ENCODE results near the gene SPATA1. TPM values are rescaled to one million over a fixed set of nuclear protein-coding genes. Genes with fewer than 3 reads are reported as not detected.

SPATA1 gene, protein sequence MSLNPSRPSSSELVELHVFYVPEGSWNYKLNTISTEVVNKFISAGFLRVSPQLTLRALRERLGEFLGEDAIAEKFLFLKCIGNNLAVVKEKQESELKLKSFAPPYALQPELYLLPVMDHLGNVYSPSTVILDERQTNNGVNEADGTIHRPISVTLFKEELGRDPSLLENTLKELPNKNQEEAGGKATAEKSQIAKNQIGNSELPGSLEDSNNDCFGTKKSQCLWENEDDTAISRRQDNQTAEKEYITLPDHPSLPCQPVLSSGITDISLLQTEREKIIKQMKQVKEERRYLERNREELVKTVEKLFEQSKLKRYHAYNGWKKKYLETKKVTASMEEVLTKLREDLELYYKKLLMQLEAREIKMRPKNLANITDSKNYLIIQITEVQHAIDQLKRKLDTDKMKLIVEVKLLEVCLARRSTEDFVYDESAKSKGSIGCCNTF
- total RNA-seq = 1 to 10 TPM in 1 of 4 donors, under 1 TPM in 1, not detected in 2; 0.14 to 1.6 TPM

DNA sequence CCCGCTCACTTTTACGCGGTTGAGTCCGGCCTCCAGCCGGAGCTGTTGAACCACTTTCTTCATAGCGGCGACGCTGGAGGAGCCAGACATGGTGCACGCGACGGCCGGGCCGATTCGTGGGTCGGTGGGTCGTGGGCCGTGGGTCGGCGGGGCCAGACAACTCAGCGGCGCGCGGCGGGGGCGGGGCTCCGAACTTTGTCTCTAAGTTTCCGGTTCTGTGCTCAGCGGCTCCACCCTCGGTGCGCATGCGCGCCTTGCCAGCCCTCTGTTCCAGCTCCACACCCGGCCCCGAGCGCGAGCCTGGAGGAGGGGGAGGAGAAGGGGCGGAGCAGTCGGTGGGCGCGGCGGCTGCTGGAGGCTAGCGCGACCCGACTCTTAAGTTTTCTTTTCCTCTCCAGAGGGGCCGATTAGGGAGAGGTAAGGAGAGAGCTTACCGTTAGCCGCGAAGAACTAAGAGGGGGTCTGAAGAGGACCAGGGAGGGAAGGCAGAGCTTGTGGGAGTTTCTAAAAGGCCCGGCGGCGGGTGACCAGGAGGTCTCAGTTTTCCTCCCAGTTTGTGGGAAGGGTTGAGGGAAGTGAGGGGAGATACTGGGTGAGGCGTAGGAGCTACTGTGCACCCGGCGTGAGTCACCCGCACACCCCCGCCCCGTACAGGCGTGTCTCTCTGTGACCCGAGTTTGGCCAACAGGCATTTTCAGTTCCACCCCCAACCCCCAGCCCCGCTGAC, at the start of gene SPATA1, which contains the start of gene GNG5:
Gene SPATA1 (plus strand): TSS at position 385 of the 727 bp plus-strand sequence. CDS start 9,974 bp downstream, outside the sequence.
Gene GNG5 (minus strand): TSS at position 580 of the 727 bp plus-strand sequence. CDS start 490 bp downstream, at position 90.
- TF ChIP-seq POLR2A (IDR thresholded peaks at IDR 0.05) (peak; percentile 97), POLR2AphosphoS5 (IDR thresholded peaks at IDR 0.05) (peak; percentile 80 to 91 (median 86))
- TF ChIP-seq, protein P1, sequence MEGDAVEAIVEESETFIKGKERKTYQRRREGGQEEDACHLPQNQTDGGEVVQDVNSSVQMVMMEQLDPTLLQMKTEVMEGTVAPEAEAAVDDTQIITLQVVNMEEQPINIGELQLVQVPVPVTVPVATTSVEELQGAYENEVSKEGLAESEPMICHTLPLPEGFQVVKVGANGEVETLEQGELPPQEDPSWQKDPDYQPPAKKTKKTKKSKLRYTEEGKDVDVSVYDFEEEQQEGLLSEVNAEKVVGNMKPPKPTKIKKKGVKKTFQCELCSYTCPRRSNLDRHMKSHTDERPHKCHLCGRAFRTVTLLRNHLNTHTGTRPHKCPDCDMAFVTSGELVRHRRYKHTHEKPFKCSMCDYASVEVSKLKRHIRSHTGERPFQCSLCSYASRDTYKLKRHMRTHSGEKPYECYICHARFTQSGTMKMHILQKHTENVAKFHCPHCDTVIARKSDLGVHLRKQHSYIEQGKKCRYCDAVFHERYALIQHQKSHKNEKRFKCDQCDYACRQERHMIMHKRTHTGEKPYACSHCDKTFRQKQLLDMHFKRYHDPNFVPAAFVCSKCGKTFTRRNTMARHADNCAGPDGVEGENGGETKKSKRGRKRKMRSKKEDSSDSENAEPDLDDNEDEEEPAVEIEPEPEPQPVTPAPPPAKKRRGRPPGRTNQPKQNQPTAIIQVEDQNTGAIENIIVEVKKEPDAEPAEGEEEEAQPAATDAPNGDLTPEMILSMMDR (IDR thresholded peaks at IDR 0.05) = no peak
- 1 to 20% methylated on average over 1 to 56 of the region's 60 CpGs for WGBS, 2 donors (ENCODE audit: low coverage in 1 of 2)
- in situ Hi-C loops (cut with MboI; ENCODE audit: low pct_ligation_motif_present in 1 of 4, low pct_unique_long_range_greater_than_20kb in 1 of 4, low sequenced_read_pairs in 3 of 4) = no loop called here

GRCh38 chr1:84462118-84462517, 44.1 kb upstream of the SPATA1 start:
- DNase-seq = no peak
- H3K36me3 ChIP-seq = no peaks in the 10 kb centered on the region
- 91% methylated on average over 1 of the region's 1 CpG; no CpG with 5 or more reads in 1 of the 2 donors for WGBS, 2 donors (ENCODE audit: low coverage in 1 of 2)
- H3K9me3 ChIP-seq = no peaks in the 10 kb centered on the region
- in situ Hi-C loops (cut with MboI; ENCODE audit: low pct_ligation_motif_present in 1 of 4, low pct_unique_long_range_greater_than_20kb in 1 of 4, low sequenced_read_pairs in 3 of 4) = loop anchor here in 2 of 4 donors (25.0 kb wide), 1 partner anchor 300 kb away; no protein-coding TSS in a partner anchor
- no peak for TF ChIP-seq POLR2AphosphoS5 (IDR thresholded peaks at IDR 0.05)
- no peak for TF ChIP-seq POLR2A (IDR thresholded peaks at IDR 0.05)
- no peak for TF ChIP-seq EP300 (IDR thresholded peaks at IDR 0.05; ENCODE audit: low read depth)
- TF ChIP-seq, protein P1 (IDR thresholded peaks at IDR 0.05) = no peak
- intact Hi-C loops (cut with DNase I; ENCODE audit: low total_unique reads) = no loop called here
- H3K27ac ChIP-seq = no peak overlapping the region
- H3K4me3 ChIP-seq = no peak overlapping the region
- H3K27me3 ChIP-seq = no peaks in the 10 kb centered on the region
- H3K4me1 ChIP-seq = no peaks in the 10 kb centered on the region

More for the DNA sequence above, at the start of gene SPATA1, which contains the start of gene GNG5:
- H3K9me3 ChIP-seq = no peaks in the 10 kb centered on the region
- intact Hi-C loops (cut with DNase I; ENCODE audit: low total_unique reads) = loop anchor here (10.0 kb wide), 2 partner anchors 69 to 99 kb away; partner anchors contain the start of gene CTBS
- DNase-seq = peak; percentile 99
- H3K4me1 ChIP-seq = peaks cover 15 to 45% (median 31%) of the 10 kb centered on the region in 4 donors
- no peaks in the 10 kb centered on the region for H3K36me3 ChIP-seq
- H3K27me3 ChIP-seq = no peaks in the 10 kb centered on the region
- H3K4me3 ChIP-seq = peak within 1 kb of the TSS; percentile 63 to 93 (median 74)
- peak within 1 kb of the TSS; percentile 96 to 99 (median 97) for H3K27ac ChIP-seq

- H3K4me1 ChIP-seq = no peaks in the 10 kb centered on the region
- H3K27ac ChIP-seq = no peak overlapping the region
- TF ChIP-seq, protein P1 (IDR thresholded peaks at IDR 0.05) = no peak
- no peak for TF ChIP-seq POLR2A (IDR thresholded peaks at IDR 0.05)
- TF ChIP-seq EP300 (IDR thresholded peaks at IDR 0.05; ENCODE audit: low read depth) = no peak
- no peak for TF ChIP-seq POLR2AphosphoS5 (IDR thresholded peaks at IDR 0.05)
- intact Hi-C loops (cut with DNase I; ENCODE audit: low total_unique reads) = no loop called here
- no peaks in the 10 kb centered on the region for H3K9me3 ChIP-seq
- in situ Hi-C loops (cut with MboI; ENCODE audit: low pct_ligation_motif_present in 1 of 4, low pct_unique_long_range_greater_than_20kb in 1 of 4, low sequenced_read_pairs in 3 of 4) = loop anchor here in 2 of 4 donors (25.0 kb wide), 1 partner anchor 295 kb away; no protein-coding TSS in a partner anchor
- H3K27me3 ChIP-seq = peaks cover 49% of the 10 kb centered on the region
- no peaks in the 10 kb centered on the region for H3K36me3 ChIP-seq
- H3K4me3 ChIP-seq = no peak overlapping the region
- no peak for DNase-seq
These were observed 38.9 kb upstream of the SPATA1 start for GRCh38 chr1:84467298-84467697.

GRCh38 chr1:84476225-84476624, 30.0 kb upstream of the SPATA1 start:
- intact Hi-C loops (cut with DNase I; ENCODE audit: low total_unique reads) = no loop called here
- H3K27ac ChIP-seq = no peak overlapping the region
- in situ Hi-C loops (cut with MboI; ENCODE audit: low pct_ligation_motif_present in 1 of 4, low pct_unique_long_range_greater_than_20kb in 1 of 4, low sequenced_read_pairs in 3 of 4) = no loop called here

More at GRCh38 chr1:84476225-84476624, 30.0 kb upstream of the SPATA1 start:
- Histone ChIP-seq H3K36me3 (no peaks in the 10 kb centered on the region), H3K9me3 (no peaks in the 10 kb centered on the region), H3K4me1 (peaks cover 9 to 19% (median 14%) of the 10 kb centered on the region in 4 donors), H3K4me3 (no peak overlapping the region), H3K27me3 (peaks cover 66% of the 10 kb centered on the region)
- TF ChIP-seq, protein P1 (IDR thresholded peaks at IDR 0.05) = no peak
- TF ChIP-seq POLR2AphosphoS5 (IDR thresholded peaks at IDR 0.05) (no peak), POLR2A (IDR thresholded peaks at IDR 0.05) (no peak), EP300 (IDR thresholded peaks at IDR 0.05; ENCODE audit: low read depth) (no peak)
- DNase-seq = no peak
- WGBS, 2 donors (ENCODE audit: low coverage in 1 of 2) = 60 to 83% methylated on average over 1 of the region's 1 CpG
